GM12878 (cell line): ENCODE measurements around the gene PROM1.

Experiments
- CHD4 ChIP-seq: fragments of 200-600 bp; sonication (generic); IDR thresholded peaks from 2 replicates; pipeline ENCODE4 v1.6.1; 2016; ENCODE audit warnings: mild to moderate bottlenecking
- CREM ChIP-seq: IDR thresholded peaks from 2 replicates; pipeline ENCODE4 v1.6.1; 2014; ENCODE audit warnings: antibody characterized with exemption, low read depth
- CTCF ChIP-seq, 3 experiments: IDR thresholded peaks in 2 of 3; conservative IDR thresholded peaks in 1 of 3; 2 replicates each; pipeline ENCODE4 v1.5.1; 2011; ENCODE audit warnings: low read depth in 3 of 3, low read length in 3 of 3, mild to moderate bottlenecking in 3 of 3, control low read depth in 2 of 3, moderate library complexity in 2 of 3, inconsistent platforms in 1 of 3, mixed read lengths in 1 of 3; ENCODE audit not compliant: control insufficient read depth in 2 of 3, insufficient read depth in 1 of 3; ENCODE audit errors: extremely low read depth in 1 of 3
- HSF1 ChIP-seq: fragments of 150-350 bp; IDR thresholded peaks from 2 replicates; pipeline ENCODE4 v1.6.1; 2014; ENCODE audit warnings: mild to moderate bottlenecking, low read depth, low read length
- PAX5 ChIP-seq: IDR thresholded peaks from 2 replicates; pipeline ENCODE4 v1.6.1; 2011; ENCODE audit warnings: low read depth, low read length, borderline replicate concordance
- RAD21 ChIP-seq: IDR thresholded peaks from 2 replicates; pipeline ENCODE4 v1.6.1; 2011; ENCODE audit warnings: mild to moderate bottlenecking, low read depth, low read length, moderate library complexity; ENCODE audit not compliant: insufficient read depth
- TF ChIP-seq, protein P1 (sequence below): IDR thresholded peaks from 2 replicates; pipeline ENCODE4 v1.6.1; 2012; ENCODE audit warnings: low read depth, low read length, improper control_type of control experiment

DNA sequence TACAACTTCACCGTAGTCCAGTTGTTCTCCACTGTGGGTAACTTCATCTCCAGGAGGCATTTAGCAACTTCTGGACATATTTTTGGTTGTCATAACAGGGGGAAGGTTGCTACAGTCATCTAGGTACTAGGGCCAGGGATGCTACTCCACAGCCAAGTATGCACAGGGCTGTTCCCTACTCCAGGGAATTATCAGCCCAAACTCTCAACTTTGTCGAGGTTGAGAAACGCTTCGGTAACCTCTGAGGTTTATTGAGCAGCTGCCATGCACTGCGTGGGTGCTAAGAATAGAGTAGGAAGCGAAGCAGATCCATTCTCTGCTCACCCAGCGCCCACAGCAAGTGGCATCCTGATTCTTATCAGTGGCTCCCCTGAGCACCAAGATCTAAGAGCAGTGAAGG is 153.5 kb downstream of the PROM1 start:
- no peak for TF ChIP-seq RAD21
- no peak for TF ChIP-seq CTCF (IDR thresholded peaks at IDR 0.05 in 2 of 3, conservative IDR thresholded peaks at IDR 0.05 in 1 of 3; ENCODE audit: control insufficient read depth in 2 of 3, extremely low read depth in 1 of 3, insufficient read depth in 1 of 3, low read depth in 3 of 3, low read length in 3 of 3)
- TF ChIP-seq, protein P1, sequence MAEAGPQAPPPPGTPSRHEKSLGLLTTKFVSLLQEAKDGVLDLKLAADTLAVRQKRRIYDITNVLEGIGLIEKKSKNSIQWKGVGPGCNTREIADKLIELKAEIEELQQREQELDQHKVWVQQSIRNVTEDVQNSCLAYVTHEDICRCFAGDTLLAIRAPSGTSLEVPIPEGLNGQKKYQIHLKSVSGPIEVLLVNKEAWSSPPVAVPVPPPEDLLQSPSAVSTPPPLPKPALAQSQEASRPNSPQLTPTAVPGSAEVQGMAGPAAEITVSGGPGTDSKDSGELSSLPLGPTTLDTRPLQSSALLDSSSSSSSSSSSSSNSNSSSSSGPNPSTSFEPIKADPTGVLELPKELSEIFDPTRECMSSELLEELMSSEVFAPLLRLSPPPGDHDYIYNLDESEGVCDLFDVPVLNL, result no peak
- TF ChIP-seq PAX5, result no peak
- no peak for TF ChIP-seq CHD4
- no peak for TF ChIP-seq HSF1
- no peak for TF ChIP-seq CREM
